22Rv1 (cell line): ENCODE data around the gene INPP5A.

Experiments
- CTCF ChIP-seq: fragments of 450-650 bp; IDR thresholded peaks from 2 replicates; pipeline ENCODE4 v1.5.1; 2017; ENCODE audit warnings: mild to moderate bottlenecking
- ZFX ChIP-seq: fragments of 450-650 bp; IDR thresholded peaks from 2 replicates; pipeline ENCODE4 v1.6.1; 2017; ENCODE audit warnings: antibody characterized with exemption, borderline replicate concordance

GRCh38 chr10:132746801-132747625 lies 209.4 kb downstream of the INPP5A start:
- TF ChIP-seq CTCF (no peak), ZFX (no peak)
